Natural killer cell (primary cell): ENCODE data around the gene OLR1. TPM values are rescaled to one million over a fixed set of nuclear protein-coding genes. Genes with fewer than 3 reads are reported as not detected.

Experiments used
- ATAC-seq, 3 donors: fragments of 150-1000 bp in 2 of 3; fragments of 200-7000 bp in 1 of 3; cut with Tn5 transposase; 1 replicate in 1 of 3; 2 replicates in 2 of 3; pipeline ENCODE4 v1.10.0; 2021; ENCODE audit warnings: mild to moderate bottlenecking in 2 of 3, moderate library complexity in 2 of 3
- DNase-seq, 2 donors: peaks; one replicate each; pipeline versions ENCODE4 v3.0.0 to v3.0.0-alpha.2; 2013 to 2021; ENCODE audit warnings: mixed read lengths in 1 of 2
- H3K27ac ChIP-seq: one replicate; pipeline ENCODE4 v1.5.1; 2013; ENCODE audit warnings: mild to moderate bottlenecking, low read length
- H3K27me3 ChIP-seq: one replicate; pipeline ENCODE4 v1.6.1; 2013; ENCODE audit warnings: low read length; ENCODE audit not compliant: control insufficient read depth, insufficient read depth
- H3K36me3 ChIP-seq: one replicate; pipeline ENCODE4 v1.6.1; 2013; ENCODE audit warnings: low read length; ENCODE audit not compliant: control insufficient read depth, insufficient read depth
- H3K4me1 ChIP-seq: one replicate; pipeline ENCODE4 v1.6.1; 2013; ENCODE audit warnings: low read length; ENCODE audit not compliant: control insufficient read depth, insufficient read depth
- H3K4me3 ChIP-seq: one replicate; pipeline ENCODE4 v1.5.1; 2013; ENCODE audit warnings: low read length
- H3K9me3 ChIP-seq: one replicate; pipeline ENCODE4 v1.6.1; 2013; ENCODE audit warnings: low read length; ENCODE audit not compliant: control insufficient read depth, insufficient read depth
- H3K27ac Mint-ChIP-seq, 2 donors: one replicate each; pipeline ENCODE4 v1.8.0; 2022; ENCODE audit warnings: mild to moderate bottlenecking in 2 of 2, mixed read lengths in 2 of 2, moderate library complexity in 1 of 2
- H3K27me3 Mint-ChIP-seq, 2 donors: one replicate each; pipeline ENCODE4 v1.8.0; 2022; ENCODE audit warnings: low read depth in 2 of 2, mixed read lengths in 2 of 2
- H3K36me3 Mint-ChIP-seq: one replicate; pipeline ENCODE4 v1.8.0; 2022; ENCODE audit warnings: mixed read lengths
- H3K4me1 Mint-ChIP-seq, 2 donors: one replicate each; pipeline ENCODE4 v1.8.0; 2022; ENCODE audit warnings: mixed read lengths in 2 of 2
- H3K4me3 Mint-ChIP-seq: one replicate; pipeline ENCODE4 v1.8.0; 2022; ENCODE audit warnings: mild to moderate bottlenecking, moderate library complexity, mixed read lengths
- H3K9me3 Mint-ChIP-seq, 2 donors: one replicate each; pipeline ENCODE4 v1.8.0; 2022; ENCODE audit warnings: mixed read lengths in 2 of 2
- CTCF ChIP-seq: fragments of 200-600 bp; IDR thresholded peaks from one replicate; pipeline ENCODE4 v1.8.0; 2022; ENCODE audit warnings: antibody characterized with exemption
- WGBS: methylation state at CpG from one replicate; pipeline ENCODE4 v1.1.7; 2013; ENCODE audit warnings: missing lambda C conversion rate; ENCODE audit not compliant: insufficient coverage; 5-methylcytosine and 5-hydroxymethylcytosine counted together
- intact Hi-C: fragments of 100-400 bp; cut with micrococcal nuclease; formaldehyde crosslinking; loops from one replicate; pipeline ENCODE4 v1.14.2; 2022
- total RNA-seq, 4 donors: library from RNA; stranded (reverse); fragments of 120-200 nt in 1 of 4; gene quantifications; one replicate each; pipeline versions ENCODE4 v1.2.3 to v1.2.4, GENCODE V29; 2013 to 2022

OLR1 gene
- total RNA-seq, 3 donors from 2014 or later (not counting 1 experiment from before 2014, with no cell fraction given) = 2.3 to 3.1 TPM; not detected in 1

GRCh38 chr12:10211101-10211939, 39.4 kb upstream of the OLR1 start:
- no peaks in the 10 kb centered on the region for H3K9me3 Mint-ChIP-seq
- H3K27ac ChIP-seq = no peak overlapping the region
- H3K4me3 ChIP-seq = no peak overlapping the region
- intact Hi-C loops = loop anchor here (5.0 to 10.0 kb wide), 2 partner anchors 286 to 567 kb away; no protein-coding TSS in a partner anchor
- DNase-seq (no peak), ATAC-seq (no peak)
- WGBS = 96% methylated on average over 23 of the region's 25 CpGs
- H3K36me3 ChIP-seq = no peaks in the 10 kb centered on the region
- H3K27ac Mint-ChIP-seq = peak overlapping the region; percentile 91 to 97
- no peaks in the 10 kb centered on the region for H3K9me3 ChIP-seq
- H3K4me1 Mint-ChIP-seq = peaks cover 32 to 34% of the 10 kb centered on the region in 2 donors
- H3K36me3 Mint-ChIP-seq = no peaks in the 10 kb centered on the region
- H3K4me3 Mint-ChIP-seq = peak overlapping the region; percentile 31
- TF ChIP-seq CTCF = no peak
- no peaks in the 10 kb centered on the region for H3K27me3 ChIP-seq
- H3K4me1 ChIP-seq = peaks cover 35% of the 10 kb centered on the region
- no peaks in the 10 kb centered on the region for H3K27me3 Mint-ChIP-seq

GRCh38 chr12:10210225-10210624, 38.3 kb upstream of the OLR1 start:
- Mint-ChIP-seq H3K4me1 (peaks cover 27% of the 10 kb centered on the region in 2 donors), H3K27ac (no peak overlapping the region), H3K9me3 (no peaks in the 10 kb centered on the region), H3K36me3 (no peaks in the 10 kb centered on the region), H3K27me3 (no peaks in the 10 kb centered on the region), H3K4me3 (no peak overlapping the region)
- no peak overlapping the region for H3K27ac ChIP-seq
- 93% methylated on average over 14 of the region's 15 CpGs for WGBS
- peaks cover 25% of the 10 kb centered on the region for H3K4me1 ChIP-seq
- no peak for DNase-seq
- H3K36me3 ChIP-seq = no peaks in the 10 kb centered on the region
- no peaks in the 10 kb centered on the region for H3K9me3 ChIP-seq
- H3K4me3 ChIP-seq = no peak overlapping the region
- ATAC-seq = no peak
- H3K27me3 ChIP-seq = no peaks in the 10 kb centered on the region
- intact Hi-C loops = loop anchor here (5.0 to 10.0 kb wide), 2 partner anchors 287 to 565 kb away; no protein-coding TSS in a partner anchor
- TF ChIP-seq CTCF = no peak

GRCh38 chr12:10207136-10207535, 35.2 kb upstream of the OLR1 start:
- Histone ChIP-seq H3K4me1 (peaks cover 4% of the 10 kb centered on the region), H3K4me3 (no peak overlapping the region), H3K27me3 (no peaks in the 10 kb centered on the region), H3K9me3 (no peaks in the 10 kb centered on the region), H3K36me3 (no peaks in the 10 kb centered on the region), H3K27ac (no peak overlapping the region)
- intact Hi-C loops = no loop called here
- Mint-ChIP-seq H3K36me3 (no peaks in the 10 kb centered on the region), H3K27ac (no peak overlapping the region), H3K4me1 (peaks cover 4 to 8% of the 10 kb centered on the region in 2 donors), H3K4me3 (no peak overlapping the region), H3K27me3 (peaks cover 5 to 15% of the 10 kb centered on the region in 2 donors), H3K9me3 (no peaks in the 10 kb centered on the region)
- TF ChIP-seq CTCF = no peak
- no peak for ATAC-seq
- WGBS = 11% methylated on average over 1 of the region's 2 CpGs
- no peak for DNase-seq
